SIG-M5 treated with dmso at 0.1 percent for 504 hours (cell line): ENCODE results near the gene CDKN2B.
A peak's percentile ranks its signal among the peaks of the same experiment; 100 is the strongest.
"Not testable (repeated sequence)": the region's sequence is repeated elsewhere in the genome, so short reads cannot be mapped to it uniquely, and the experiment has no call there.

Experiments
- DNase-seq: peaks from one replicate; lab custom pipeline; 2025; ENCODE audit not compliant: unreplicated experiment; lab: John Stamatoyannopoulos, UW

The CDKN2B gene

DNA sequence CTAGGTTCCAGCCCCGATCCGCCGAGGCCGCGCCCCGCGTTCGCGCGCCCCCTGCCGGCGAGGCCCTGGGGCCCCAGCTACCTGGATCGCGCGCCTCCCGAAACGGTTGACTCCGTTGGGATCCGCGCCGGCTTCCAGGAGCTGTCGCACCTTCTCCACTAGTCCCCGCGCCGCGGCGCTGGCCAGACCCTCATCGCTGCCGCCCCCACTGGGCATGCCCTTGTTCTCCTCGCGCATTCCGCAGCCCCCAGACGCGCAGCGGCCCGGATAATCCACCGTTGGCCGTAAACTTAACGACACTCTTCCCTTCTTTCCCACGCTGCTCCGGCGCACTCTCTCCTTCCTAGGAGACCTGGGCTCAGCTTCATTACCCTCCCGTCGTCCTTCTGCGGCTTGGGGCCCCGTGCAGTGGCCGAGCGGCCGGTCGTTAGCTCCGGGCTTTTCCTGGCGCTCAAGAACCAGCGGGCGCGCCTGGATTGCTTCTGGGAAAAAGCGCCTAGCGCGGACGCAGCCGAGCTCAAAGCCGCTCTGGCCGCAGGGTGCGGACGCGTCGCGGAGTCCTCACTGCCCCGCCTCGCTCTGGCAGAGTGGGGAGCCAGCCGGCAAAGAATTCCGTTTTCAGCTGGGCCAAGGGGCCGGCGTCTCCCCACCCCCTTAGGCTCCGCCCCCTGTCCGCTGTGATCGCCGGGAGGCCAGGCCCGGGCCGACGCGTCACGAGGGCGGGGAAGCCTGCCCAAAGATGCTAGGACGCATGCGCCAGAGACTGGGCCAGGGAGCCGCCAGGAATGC is at the start of gene CDKN2B:
CDKN2B (minus strand) TSS at position 589 of the 789 bp plus-strand sequence; CDS start at position 237, 352 bp downstream.
- peak; percentile 74 for DNase-seq

DNA sequence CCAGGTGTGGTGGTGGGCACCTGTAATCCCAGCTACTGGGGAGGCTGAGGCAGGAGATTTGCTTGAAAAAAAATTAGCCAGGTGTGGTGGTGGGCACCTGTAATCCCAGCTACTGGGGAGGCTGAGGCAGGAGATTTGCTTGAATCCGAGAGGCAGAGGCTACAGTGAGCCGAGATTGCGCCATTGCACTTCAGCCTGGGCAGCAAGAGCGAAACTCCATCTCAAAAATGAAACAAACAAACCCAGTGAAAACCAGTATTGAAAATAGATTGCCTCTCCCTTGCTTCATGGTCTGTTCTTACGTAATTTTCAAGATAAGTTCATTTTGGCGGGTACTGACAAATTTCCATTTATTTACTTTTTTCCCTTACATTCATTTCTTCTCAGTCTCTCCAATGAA is 48.9 kb upstream of the CDKN2B start:
- not testable (repeated sequence) for DNase-seq

DNA sequence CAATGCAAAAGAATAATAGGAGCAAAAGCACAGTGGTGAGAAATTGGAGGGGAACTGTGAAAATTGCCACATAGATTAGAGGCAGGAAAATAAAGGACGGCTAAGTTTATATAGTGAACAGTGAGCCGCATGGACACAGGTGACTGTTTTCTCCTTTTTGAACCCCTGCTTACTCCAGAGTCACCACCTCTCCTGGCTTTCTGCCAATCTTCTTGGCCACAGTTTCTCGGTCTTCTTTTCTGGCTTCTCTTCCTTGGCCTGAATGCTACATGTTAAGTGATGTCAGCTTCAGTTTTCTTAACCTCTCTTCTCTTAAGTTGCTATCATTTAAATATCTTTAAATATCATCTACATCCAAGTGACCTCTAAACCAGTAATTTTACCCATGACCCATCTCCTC is 47.3 kb upstream of the CDKN2B start:
- no peak for DNase-seq

- no peak for DNase-seq
These were observed 46.0 kb upstream of the CDKN2B start for GRCh38 chr9:22055090-22055489.

- DNase-seq: no peak
These were observed 45.4 kb upstream of the CDKN2B start for GRCh38 chr9:22054529-22054928.

DNA sequence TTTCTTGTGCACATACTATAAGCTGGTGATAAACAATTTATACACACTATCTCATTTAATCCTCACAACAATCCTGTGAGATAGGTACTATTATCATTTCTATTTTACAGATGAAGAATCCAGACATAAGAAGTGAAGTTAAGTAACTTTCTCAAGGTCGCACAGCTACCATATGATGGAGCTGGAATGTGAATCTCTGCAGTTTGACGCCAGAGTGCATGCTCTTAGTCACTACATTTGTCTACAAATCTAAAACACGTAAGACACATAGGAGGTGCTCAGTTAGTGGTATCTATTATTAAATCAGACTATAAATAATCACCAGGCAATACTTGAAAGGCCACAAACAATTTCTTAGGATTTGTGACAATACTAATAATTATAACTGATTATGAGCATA is 45.0 kb upstream of the CDKN2B start:
- no peak for DNase-seq

GRCh38 chr9:22053178-22053577 is 44.1 kb upstream of the CDKN2B start:
- no peak for DNase-seq

- no peak for DNase-seq
These were observed 43.4 kb upstream of the CDKN2B start for GRCh38 chr9:22052376-22052945.

- no peak for DNase-seq
These were observed 41.8 kb upstream of the CDKN2B start for GRCh38 chr9:22050924-22051323.

DNA sequence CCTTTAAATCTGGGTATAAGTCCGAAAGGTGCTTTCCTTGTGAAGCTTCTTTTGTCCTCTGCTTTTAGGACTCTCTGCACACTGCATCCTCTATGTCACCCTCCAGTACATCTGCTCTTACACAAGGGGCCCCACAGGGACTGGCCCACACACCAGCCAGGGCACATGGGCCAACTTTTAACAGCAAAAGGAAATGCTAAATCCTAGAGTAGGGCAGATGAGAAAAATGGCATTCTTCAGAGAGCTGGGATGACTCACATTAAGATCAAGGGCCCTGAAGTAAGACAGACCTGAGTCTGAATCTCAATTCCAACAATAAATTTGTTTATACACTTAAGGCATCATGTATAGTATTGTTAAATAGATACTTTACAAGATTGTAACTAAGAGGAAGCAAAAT is 40.3 kb upstream of the CDKN2B start:
- no peak for DNase-seq

GRCh38 chr9:22047596-22047995 is 38.5 kb upstream of the CDKN2B start:
- DNase-seq: no peak

GRCh38 chr9:22046243-22046885 is 37.3 kb upstream of the CDKN2B start:
- no peak for DNase-seq

DNA sequence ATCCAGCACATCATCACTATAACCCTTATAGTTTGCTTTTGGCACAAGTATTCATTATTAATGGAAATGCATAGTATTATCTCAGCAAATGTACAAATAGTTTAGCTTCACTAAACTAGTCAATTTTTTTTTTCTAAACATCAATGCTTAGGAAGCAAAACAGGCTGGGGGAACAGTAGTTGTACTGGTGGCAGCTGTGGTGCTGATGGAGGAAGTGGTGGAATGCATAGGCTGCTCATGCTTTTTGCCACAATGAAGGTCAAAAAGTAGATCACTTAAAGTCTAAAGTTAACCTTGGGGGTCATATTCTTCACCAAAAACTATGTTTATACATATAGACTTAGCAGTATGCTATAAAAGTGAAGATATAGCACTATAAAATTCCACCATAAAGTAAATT is 36.3 kb upstream of the CDKN2B start:
- no peak for DNase-seq

- DNase-seq: no peak
These were observed 35.5 kb upstream of the CDKN2B start for GRCh38 chr9:22044583-22044982.

DNA sequence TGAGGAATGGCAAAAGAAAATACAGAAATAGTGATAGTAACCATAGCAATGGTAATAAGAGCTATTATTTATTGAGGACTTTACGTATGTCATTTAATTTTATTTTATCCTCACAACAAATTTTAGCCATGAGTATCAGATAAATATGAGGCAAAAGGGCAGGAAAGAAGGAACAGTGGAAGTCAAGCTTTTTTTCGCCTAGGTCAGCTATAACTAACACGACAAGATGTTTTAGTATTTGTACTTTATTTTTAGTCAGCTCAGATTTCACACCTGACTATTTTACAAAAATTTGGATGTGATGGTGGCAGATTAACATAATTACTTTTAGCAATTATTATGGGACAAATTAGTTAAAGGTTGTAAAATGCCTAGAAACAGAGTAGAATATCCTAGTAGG is 34.8 kb upstream of the CDKN2B start:
- no peak for DNase-seq

- DNase-seq: no peak
These were observed 32.7 kb upstream of the CDKN2B start for GRCh38 chr9:22041775-22042174.

DNA sequence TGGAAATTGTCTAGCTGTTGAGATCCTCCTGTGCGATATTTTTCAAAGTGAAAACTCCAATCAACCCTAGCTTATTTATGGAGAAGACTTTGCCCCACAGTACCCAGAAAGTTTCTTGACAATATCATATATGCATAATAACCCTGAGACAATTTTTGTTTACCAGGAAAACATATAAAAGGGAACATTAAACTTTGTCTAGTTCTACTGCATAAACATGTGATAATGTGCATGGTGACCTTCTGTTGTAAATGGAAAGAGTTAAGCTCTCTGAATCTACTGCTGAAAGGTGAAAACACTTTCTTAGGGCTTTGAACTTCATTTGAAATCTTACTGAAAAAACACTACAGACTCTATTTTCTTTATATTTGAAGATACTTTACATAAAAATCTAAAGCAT is 32.2 kb upstream of the CDKN2B start:
- DNase-seq: no peak

DNA sequence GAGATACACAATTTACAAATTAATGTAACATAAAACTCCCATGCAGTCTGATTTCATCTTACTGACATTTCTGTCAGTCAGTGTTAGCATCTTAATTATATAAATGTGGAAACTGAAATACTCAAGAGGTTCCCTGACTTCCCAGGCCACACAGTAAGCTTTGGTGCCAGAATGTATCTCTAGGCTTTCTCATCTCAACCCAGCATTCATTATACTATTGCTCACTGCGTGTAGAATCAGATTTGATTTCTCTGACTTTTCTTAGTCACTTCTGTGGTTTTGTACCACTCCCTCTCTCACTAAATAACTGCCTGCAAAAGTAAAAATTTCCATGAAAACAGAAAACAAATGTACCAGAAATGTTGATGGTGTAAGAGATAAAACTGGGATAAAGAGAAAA is 31.7 kb upstream of the CDKN2B start:
- no peak for DNase-seq

DNA sequence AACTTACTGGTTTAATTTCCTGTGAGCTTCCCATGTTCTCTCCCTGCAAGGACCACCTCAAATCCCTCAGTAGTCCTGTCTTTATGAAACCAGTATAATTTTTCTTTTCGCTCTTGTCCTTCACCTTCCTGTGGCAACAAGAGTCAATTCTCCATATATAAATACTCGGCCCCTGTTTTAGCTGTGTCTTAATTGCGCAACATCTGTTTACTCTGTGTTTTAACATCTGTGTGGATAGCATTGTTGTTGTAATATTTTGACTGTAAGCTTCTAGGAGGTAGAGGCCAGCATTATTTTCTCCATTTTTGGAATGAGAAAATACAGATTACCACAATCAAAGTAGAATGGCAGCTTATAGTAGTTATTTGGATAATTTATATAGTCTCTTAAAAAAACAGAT is 30.2 kb upstream of the CDKN2B start:
- no peak for DNase-seq

- DNase-seq: peak; percentile 39
These were observed 29.0 kb upstream of the CDKN2B start for GRCh38 chr9:22037954-22038690.

DNA sequence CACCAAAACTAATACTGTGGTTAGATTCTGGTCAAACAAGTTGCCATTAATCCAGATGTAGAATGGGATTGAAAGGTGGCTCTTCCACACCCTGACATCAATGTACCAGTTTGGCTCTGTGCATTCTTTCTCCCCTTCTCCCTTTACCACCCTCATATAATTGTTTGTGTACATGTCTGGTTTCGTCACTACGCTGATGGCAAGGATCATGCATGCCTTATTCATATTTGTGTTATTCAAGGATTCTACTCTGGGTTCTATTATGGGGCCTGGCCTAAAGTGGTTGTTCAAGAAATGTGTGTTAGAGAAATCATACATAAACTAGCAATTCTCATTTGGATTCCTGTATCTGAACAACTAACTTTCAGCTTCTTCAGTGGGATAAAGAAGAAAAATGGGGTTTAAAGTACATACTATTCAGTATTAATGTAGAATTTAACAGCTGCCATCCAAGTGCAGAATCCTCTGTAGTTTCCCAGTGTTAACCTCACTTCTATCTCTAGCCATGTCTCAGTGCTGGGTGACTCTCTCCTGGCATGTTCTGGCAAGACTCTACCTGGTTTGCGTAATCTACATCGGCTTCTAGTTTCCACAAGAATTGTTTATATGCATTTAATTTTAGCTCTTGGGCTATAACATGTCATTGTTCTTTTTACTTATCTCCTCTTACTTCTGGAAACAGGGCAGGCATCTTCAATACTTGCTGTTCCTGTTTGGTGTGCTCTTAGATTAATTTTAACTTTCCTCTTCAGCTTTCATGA is 27.9 kb upstream of the CDKN2B start:
- DNase-seq: no peak
